ENCODE data around the gene CARM1. TPM values are rescaled to one million over a fixed set of nuclear protein-coding genes. Genes with fewer than 3 reads are reported as not detected.

Gene CARM1
- total RNA-seq, 1 experiment from 2014 or later = 103 TPM

GRCh38 chr19:10946958-10947657 lies 75.8 kb downstream of the CARM1 start:
- Histone ChIP-seq H3K4me1 (ENCODE audit: control insufficient read depth in 1 of 2, insufficient read depth in 2 of 2, low read length in 2 of 2) (peaks cover 3 to 26% of the 10 kb centered on the region in 2 experiments), H3K9ac (ENCODE audit: low read length) (no peak overlapping the region), H2AFZ (ENCODE audit: low read depth, low read length, poor library complexity, severe bottlenecking) (no peak overlapping the region), H3K9me3 (ENCODE audit: control insufficient read depth in 1 of 2, insufficient read depth in 1 of 2, low read depth in 1 of 2, low read length in 2 of 2) (no peaks in the 10 kb centered on the region), H4K20me1 (ENCODE audit: insufficient read depth) (no peaks in the 10 kb centered on the region), H3K36me3 (ENCODE audit: control insufficient read depth in 1 of 2, insufficient read depth in 2 of 2, low read length in 2 of 2) (no peaks in the 10 kb centered on the region), H3K9me2 (ENCODE audit: insufficient read depth) (no peaks in the 10 kb centered on the region), H3K27ac (ENCODE audit: low read depth, low read length) (no peak overlapping the region), H3K79me2 (ENCODE audit: insufficient read depth, low read length) (no peaks in the 10 kb centered on the region), H3K4me2 (ENCODE audit: low read length) (no peak overlapping the region), H3K4me3 (replicated peaks in 1 of 2; ENCODE audit: low read depth in 1 of 2, low read length in 2 of 2) (no peak overlapping the region), H3K27me3 (ENCODE audit: insufficient read depth, low read length) (no peaks in the 10 kb centered on the region)
- ChIA-PET POLR2A (interaction anchor here (0.6 kb wide), 1 partner anchor 139 kb away, joined by 3 read pairs; no protein-coding TSS in a partner anchor), CTCF (interaction anchor here (0.6 kb wide), 1 partner anchor 12 kb away, joined by 3 read pairs; no protein-coding TSS in a partner anchor), RAD21 (ENCODE audit: low non-redundant PET in 1 of 2, low total read pairs in 2 of 2, uncharacterized antibody in 2 of 2, unreplicated experiment in 2 of 2) (no interaction called here)
- intact Hi-C loops (cut with micrococcal nuclease) = no loop called here
- no peak for DNase-seq (ENCODE audit: low read depth, low spot score)
- no TSS peak for BruUV-seq (replicated peaks)
- no peak for TF ChIP-seq JUND (IDR thresholded peaks at IDR 0.05)
- TF ChIP-seq SIN3A (IDR thresholded peaks at IDR 0.05; ENCODE audit: low read depth) = no peak
- TF ChIP-seq ZBTB33 (IDR thresholded peaks at IDR 0.05; ENCODE audit: extremely low read depth, insufficient replicate concordance, low read length) = no peak
- no peak for TF ChIP-seq ATF3 (IDR thresholded peaks at IDR 0.05)
- no peak for TF ChIP-seq TCF7L2 (IDR thresholded peaks at IDR 0.05; ENCODE audit: borderline replicate concordance, extremely low read depth, insufficient read depth, insufficient read length)
- no peak for TF ChIP-seq SRF (IDR thresholded peaks at IDR 0.05; ENCODE audit: low read depth)
- no peak for ATAC-seq
